ENCODE measurements around the gene MMP25.

MMP25 gene

DNA sequence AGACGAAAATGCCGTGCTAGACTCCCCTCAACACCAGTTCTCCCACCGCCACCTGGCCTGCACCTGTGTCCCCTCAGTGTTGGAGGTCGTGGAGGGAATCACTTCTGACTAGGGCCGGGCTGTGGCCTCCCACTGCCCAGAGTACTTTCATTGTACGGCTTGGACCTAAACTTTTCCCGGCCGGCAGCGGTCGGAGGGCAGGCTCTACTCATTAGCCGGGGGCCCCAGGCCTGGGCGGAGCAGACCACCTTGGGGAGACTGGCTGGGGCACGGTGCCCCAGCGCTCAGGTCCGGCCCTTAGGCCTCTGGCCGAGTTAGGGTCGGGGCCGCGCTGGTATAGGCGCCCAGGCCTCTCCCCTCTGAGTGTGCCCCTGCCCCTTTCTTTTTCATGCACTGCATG is 29.0 kb upstream of the MMP25 start:
- H3K36me3 ChIP-seq (ENCODE audit: insufficient read depth, low read length) = no peaks in the 10 kb centered on the region
- peaks cover 9% of the 10 kb centered on the region for H3K4me1 ChIP-seq (ENCODE audit: insufficient read depth, low read length, poor library complexity, severe bottlenecking)
- H3K79me2 ChIP-seq (ENCODE audit: insufficient read depth, low read length) = peaks cover 20% of the 10 kb centered on the region
- H3K9me2 ChIP-seq (replicated peaks; ENCODE audit: low read depth, low read length) = no peaks in the 10 kb centered on the region
- no peak overlapping the region for H3K4me2 ChIP-seq (ENCODE audit: low read depth, low read length, poor library complexity, severe bottlenecking)
- no peaks in the 10 kb centered on the region for H3K27me3 ChIP-seq (ENCODE audit: insufficient read depth, low read length, poor library complexity, severe bottlenecking)
- H3F3A ChIP-seq (ENCODE audit: low read depth) = no peaks in the 10 kb centered on the region
- TF ChIP-seq, protein P1, sequence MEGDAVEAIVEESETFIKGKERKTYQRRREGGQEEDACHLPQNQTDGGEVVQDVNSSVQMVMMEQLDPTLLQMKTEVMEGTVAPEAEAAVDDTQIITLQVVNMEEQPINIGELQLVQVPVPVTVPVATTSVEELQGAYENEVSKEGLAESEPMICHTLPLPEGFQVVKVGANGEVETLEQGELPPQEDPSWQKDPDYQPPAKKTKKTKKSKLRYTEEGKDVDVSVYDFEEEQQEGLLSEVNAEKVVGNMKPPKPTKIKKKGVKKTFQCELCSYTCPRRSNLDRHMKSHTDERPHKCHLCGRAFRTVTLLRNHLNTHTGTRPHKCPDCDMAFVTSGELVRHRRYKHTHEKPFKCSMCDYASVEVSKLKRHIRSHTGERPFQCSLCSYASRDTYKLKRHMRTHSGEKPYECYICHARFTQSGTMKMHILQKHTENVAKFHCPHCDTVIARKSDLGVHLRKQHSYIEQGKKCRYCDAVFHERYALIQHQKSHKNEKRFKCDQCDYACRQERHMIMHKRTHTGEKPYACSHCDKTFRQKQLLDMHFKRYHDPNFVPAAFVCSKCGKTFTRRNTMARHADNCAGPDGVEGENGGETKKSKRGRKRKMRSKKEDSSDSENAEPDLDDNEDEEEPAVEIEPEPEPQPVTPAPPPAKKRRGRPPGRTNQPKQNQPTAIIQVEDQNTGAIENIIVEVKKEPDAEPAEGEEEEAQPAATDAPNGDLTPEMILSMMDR (conservative IDR thresholded peaks at IDR 0.05; ENCODE audit: low read length) = no peak
- TF ChIP-seq EZH2phosphoT487 (IDR thresholded peaks at IDR 0.05; ENCODE audit: borderline replicate concordance) = no peak
- no peak overlapping the region for H3K9ac ChIP-seq (ENCODE audit: low read depth, low read length, poor library complexity, severe bottlenecking)
- H2AFZ ChIP-seq (ENCODE audit: low read length) = no peak overlapping the region
- H3K4me3 ChIP-seq (ENCODE audit: low read length, poor library complexity, severe bottlenecking) = no peak overlapping the region
- H3K9me3 ChIP-seq (ENCODE audit: insufficient read depth, low read depth, low read length) = no peaks in the 10 kb centered on the region
- peaks cover 9% of the 10 kb centered on the region for H4K20me1 ChIP-seq (ENCODE audit: insufficient read depth, low read length, poor library complexity, severe bottlenecking)

DNA sequence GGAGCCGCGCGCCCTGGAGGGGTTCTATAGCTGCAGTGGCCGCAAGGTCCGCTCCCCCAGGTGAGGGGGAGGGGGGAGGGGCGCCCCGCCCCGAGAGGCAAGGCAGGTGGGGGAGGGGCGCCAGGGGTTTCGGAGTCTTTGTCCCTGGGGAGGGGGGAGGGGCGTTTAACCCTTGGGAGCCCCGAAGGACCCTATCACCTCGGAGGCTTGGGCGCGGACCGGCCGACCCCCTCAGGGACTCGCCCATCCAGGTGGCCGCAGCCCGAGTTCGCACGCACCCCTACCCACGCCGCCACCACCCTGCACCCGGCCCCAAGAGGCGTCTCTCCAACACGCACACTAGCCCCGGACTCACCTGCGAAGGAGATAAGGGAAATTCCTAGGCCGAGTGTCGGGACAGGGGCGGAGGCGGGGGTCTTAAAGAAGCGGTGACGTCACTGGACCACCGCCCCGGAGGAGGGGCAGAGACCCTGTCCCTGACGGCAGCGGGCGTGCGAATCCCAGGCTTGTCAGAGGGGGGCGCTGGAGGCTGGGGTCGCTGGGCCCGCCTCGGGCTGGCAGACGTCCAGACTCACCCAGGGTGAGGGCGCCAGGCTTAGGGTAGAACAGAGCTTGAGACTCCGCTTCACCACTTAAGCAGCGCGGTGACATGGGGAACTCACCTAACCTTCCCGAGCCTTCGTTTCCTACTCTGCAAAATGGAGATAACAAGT is 28.4 kb upstream of the MMP25 start, which contains the start of gene CLDN6:
TSS of gene CLDN6 (minus strand) at position 390 of the 713 bp plus-strand sequence. CDS start 2,162 bp downstream, outside the sequence.
- Histone ChIP-seq H4K20me1 (ENCODE audit: insufficient read depth, low read length, poor library complexity, severe bottlenecking) (peaks cover 12% of the 10 kb centered on the region), H3K9ac (ENCODE audit: low read depth, low read length, poor library complexity, severe bottlenecking) (no peak within 1 kb of the TSS), H3F3A (ENCODE audit: low read depth) (no peaks in the 10 kb centered on the region), H3K27me3 (ENCODE audit: insufficient read depth, low read length, poor library complexity, severe bottlenecking) (no peaks in the 10 kb centered on the region), H3K9me3 (ENCODE audit: insufficient read depth, low read depth, low read length) (no peaks in the 10 kb centered on the region), H3K4me2 (ENCODE audit: low read depth, low read length, poor library complexity, severe bottlenecking) (no peak within 1 kb of the TSS), H3K79me2 (ENCODE audit: insufficient read depth, low read length) (peaks cover 25% of the 10 kb centered on the region), H3K36me3 (ENCODE audit: insufficient read depth, low read length) (no peaks in the 10 kb centered on the region), H3K4me3 (ENCODE audit: low read length, poor library complexity, severe bottlenecking) (no peak within 1 kb of the TSS), H2AFZ (ENCODE audit: low read length) (no peak within 1 kb of the TSS), H3K9me2 (replicated peaks; ENCODE audit: low read depth, low read length) (no peaks in the 10 kb centered on the region), H3K4me1 (ENCODE audit: insufficient read depth, low read length, poor library complexity, severe bottlenecking) (peaks cover 15% of the 10 kb centered on the region)
- TF ChIP-seq EZH2phosphoT487 (IDR thresholded peaks at IDR 0.05; ENCODE audit: borderline replicate concordance) = no peak
- TF ChIP-seq, protein P1 (conservative IDR thresholded peaks at IDR 0.05; ENCODE audit: low read length) = peak; percentile 23; the same call in 1 of the 2 replicates

DNA sequence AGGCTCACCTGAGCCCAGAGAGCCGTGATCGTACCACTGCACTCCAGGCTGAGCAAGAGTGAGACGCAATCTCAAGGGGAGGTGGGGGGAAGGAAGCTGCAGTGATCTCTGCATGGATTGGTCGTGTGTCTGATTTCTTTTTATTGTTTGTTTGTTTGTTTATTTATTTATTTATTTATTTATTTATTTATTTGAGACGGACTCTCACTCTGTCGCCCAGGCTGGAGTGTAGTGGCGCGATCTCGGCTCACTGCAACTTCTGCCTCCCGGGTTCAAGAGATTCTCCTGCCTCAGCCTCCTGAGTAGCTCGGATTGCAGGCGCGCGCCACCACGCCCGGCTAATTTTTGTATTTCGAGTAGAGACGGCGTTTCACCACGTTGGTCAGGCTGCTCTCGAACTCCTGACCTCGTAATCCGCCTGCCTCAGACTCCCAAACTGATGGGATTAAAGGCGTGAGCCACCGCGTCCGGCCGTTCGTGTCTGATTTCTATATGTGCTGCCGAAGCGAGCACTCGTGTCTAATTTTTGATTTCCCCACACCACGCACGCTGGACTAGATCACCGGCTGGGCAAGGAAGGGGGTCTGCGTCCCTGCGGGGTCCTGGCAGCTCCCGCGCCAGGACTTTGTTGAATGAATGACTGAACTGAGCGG is 26.6 kb upstream of the MMP25 start:
- Histone ChIP-seq H4K20me1 (ENCODE audit: insufficient read depth, low read length, poor library complexity, severe bottlenecking) (peaks cover 12% of the 10 kb centered on the region), H3K9me3 (ENCODE audit: insufficient read depth, low read depth, low read length) (no peaks in the 10 kb centered on the region), H3K27me3 (ENCODE audit: insufficient read depth, low read length, poor library complexity, severe bottlenecking) (no peaks in the 10 kb centered on the region), H2AFZ (ENCODE audit: low read length) (peak overlapping the region; percentile 73; the same call in 1 of the 2 replicates), H3K4me2 (ENCODE audit: low read depth, low read length, poor library complexity, severe bottlenecking) (peak overlapping the region; percentile 85), H3K9me2 (replicated peaks; ENCODE audit: low read depth, low read length) (no peaks in the 10 kb centered on the region), H3K9ac (ENCODE audit: low read depth, low read length, poor library complexity, severe bottlenecking) (no peak overlapping the region), H3K79me2 (ENCODE audit: insufficient read depth, low read length) (peaks cover 30% of the 10 kb centered on the region), H3F3A (ENCODE audit: low read depth) (no peaks in the 10 kb centered on the region), H3K4me1 (ENCODE audit: insufficient read depth, low read length, poor library complexity, severe bottlenecking) (peaks cover 15% of the 10 kb centered on the region), H3K4me3 (ENCODE audit: low read length, poor library complexity, severe bottlenecking) (peak overlapping the region; percentile 75), H3K36me3 (ENCODE audit: insufficient read depth, low read length) (no peaks in the 10 kb centered on the region)
- TF ChIP-seq, protein P1 (conservative IDR thresholded peaks at IDR 0.05; ENCODE audit: low read length) = no peak
- TF ChIP-seq EZH2phosphoT487 (IDR thresholded peaks at IDR 0.05; ENCODE audit: borderline replicate concordance) = no peak
